Measurements from ENCODE around the gene KLHL21.
"Not testable (repeated sequence)": the region's sequence is repeated elsewhere in the genome, so short reads cannot be mapped to it uniquely, and the experiment has no call there.

DNA sequence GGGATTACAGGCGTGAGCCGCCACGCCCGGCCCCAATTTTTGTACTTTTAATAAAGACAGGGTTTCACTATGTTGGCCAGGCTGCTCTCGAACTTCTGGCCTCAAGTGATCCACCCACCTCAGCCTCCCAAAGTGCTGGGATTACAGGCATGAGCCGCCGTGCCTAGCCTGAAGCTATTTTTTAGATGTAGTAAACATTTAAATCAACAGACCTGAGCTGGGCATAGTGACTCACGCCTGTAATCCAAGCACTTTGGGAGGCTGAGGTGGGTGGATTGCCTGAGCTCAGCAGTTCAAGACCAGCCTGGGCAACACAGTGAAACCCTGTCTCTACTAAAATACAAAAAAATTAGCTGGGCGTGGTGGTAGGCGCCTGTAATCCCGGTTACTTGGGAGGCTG lies 43.5 kb downstream of the KLHL21 start:
- not testable (repeated sequence) for TF ChIP-seq CTBP1 (IDR thresholded peaks at IDR 0.05; ENCODE audit: borderline replicate concordance); L3MBTL2 (conservative IDR thresholded peaks at IDR 0.05); SP1 (IDR thresholded peaks at IDR 0.05); ELF4 (IDR thresholded peaks at IDR 0.05); FOXM1 (IDR thresholded peaks at IDR 0.05; ENCODE audit: borderline replicate concordance); FOXA1 (IDR thresholded peaks at IDR 0.05); FOXK2 (IDR thresholded peaks at IDR 0.05); HDGF (IDR thresholded peaks at IDR 0.05; ENCODE audit: borderline replicate concordance); TARDBP (IDR thresholded peaks at IDR 0.05)

Data from HEK293T (cell line).